Erythroblast (primary cell): ENCODE results near the gene ZCCHC13.
"Not testable (repeated sequence)": the region's sequence is repeated elsewhere in the genome, so short reads cannot be mapped to it uniquely, and the experiment has no call there.

Experiments
- DNase-seq, 2 experiments: peaks; one replicate each; lab custom pipeline; 2025; lab: John Stamatoyannopoulos, UW
- GATA1 ChIP-seq: IDR thresholded peaks from 2 replicates; pipeline ENCODE4 v1.6.1; 2011; ENCODE audit warnings: low read depth, mild to moderate bottlenecking, control low read depth, low read length, moderate library complexity
- POLR2A ChIP-seq: IDR thresholded peaks from 2 replicates; pipeline ENCODE4 v1.6.1; 2011; ENCODE audit warnings: mild to moderate bottlenecking, low read length

Gene ZCCHC13

DNA sequence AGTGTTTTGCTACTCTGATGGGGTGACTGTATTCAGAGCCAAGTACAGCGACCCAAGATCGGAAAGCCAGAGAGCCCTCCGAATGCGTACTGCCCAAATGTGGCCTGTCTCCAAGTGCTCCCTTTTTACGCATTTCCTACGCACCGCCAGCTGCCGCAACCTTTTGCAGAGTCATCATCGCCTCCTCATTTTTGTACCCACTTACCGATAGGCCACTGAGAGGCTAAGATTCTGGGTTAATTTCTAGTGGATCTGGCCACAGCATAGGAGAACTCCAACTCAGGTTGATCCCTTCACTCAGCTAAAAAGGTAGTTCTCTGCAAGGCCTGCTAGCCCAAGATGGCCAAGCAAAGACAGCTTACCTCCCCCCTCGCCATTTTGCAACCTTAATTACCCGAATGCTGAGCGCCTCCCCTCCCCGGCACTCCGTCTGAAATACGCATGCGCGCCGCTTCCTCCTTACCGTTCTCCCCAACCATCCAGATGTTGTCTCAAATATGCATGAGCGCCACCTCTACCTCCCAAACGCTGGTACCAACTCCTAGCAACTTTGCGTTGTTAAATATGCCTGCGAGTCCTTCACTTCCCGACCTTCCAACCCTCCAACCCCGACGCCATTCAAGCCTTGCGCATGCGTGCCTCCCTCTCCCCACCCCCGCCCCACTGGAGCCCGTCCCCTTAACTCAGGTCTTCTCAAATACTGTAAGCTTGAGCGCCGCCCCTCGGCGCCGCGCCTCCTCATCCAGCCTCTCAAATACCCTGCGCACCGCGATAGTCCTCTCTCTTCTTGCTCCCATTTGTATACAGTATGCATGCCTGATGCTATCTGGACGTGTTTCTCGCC is 11.8 kb upstream of the ZCCHC13 start:
- peak; percentile 93 to 94 for DNase-seq
- TF ChIP-seq GATA1 = no peak
- TF ChIP-seq POLR2A = peak; percentile 97

DNA sequence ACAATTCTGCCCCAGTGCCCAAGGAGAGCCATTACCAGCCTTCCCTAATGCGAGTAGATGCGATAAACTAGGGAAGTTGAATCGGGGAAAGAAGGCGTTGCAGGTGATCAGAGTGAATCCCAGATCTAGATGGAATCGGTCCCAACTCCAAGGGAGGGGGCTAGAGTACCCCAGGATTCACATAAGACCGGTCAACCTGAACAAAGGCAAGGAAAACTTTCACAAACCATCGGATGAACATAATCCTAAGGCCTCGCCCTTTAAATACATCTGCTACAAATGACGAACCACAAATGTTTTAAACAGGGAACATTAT is 11.2 kb upstream of the ZCCHC13 start:
- TF ChIP-seq GATA1 = no peak
- TF ChIP-seq POLR2A = no peak
- DNase-seq = no peak

DNA sequence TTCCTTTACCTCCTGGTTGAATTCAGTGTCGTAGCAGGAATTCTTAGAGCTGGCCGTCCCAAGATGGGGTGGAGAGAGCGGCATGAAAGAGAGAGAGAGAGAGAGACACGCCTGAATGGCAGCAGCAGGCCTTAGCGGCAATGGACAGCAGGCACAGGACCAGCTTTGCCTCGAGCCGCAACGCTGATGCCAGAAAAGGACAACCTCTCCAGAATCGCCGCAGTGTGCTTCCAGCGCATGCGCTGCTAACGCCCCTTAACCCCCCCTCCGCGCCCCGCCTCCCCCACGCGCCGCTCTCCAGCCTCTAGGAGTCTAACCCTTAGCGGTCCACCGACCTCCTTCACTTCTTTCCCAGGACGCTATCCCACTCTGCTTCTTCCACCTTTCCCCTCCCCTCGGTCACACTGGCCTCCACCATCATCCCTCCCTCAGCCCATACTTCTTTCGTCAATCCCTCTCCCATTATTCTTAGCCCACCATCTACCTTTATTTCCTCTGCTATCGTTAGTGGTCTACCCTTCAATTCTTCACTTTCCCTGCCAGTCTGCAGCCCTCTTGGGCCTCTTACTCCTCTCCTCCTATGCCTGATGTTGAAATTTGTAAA is 10.5 kb upstream of the ZCCHC13 start:
- DNase-seq = peak; percentile 85
- TF ChIP-seq POLR2A (peak; percentile 20), GATA1 (no peak)

DNA sequence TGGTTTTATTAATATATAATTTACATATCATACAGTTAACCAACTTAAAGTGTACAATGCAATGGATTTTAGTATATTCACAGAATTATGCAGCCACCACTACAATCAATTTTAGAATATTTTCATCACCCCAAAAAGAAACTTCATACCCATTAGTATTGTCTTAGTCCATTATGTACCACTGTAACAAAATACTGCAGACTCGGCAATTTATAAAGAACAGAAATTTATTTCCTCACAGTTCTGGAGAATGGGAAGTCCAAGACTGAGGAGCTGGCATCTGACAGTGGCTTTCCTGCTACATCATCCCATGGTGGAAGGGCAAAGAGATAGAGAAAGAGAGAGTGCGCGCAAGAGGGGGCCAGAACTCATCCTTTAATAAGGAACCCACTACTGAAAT is 8.9 kb upstream of the ZCCHC13 start:
- TF ChIP-seq POLR2A (no peak), GATA1 (no peak)
- no peak for DNase-seq

DNA sequence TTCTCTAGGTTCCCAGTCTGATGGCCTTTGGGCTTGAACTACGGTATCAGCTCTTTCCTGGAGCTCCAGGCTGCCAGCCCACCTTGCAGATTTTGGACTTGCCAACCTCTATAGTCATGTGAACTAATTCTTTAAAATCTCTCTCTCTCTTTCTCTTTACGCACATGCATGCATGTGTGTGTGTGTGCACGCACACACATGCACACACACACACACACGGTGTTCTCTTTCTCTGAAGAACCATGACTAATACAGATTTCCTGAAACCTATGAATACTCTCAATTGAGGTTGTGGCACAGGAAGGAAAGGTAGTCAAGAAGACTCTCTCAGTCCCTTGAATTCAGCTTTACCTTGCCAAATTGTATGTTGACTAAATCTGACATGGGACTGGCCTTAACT is 6.2 kb upstream of the ZCCHC13 start:
- no peak for DNase-seq
- TF ChIP-seq GATA1 (no peak), POLR2A (no peak)

DNA sequence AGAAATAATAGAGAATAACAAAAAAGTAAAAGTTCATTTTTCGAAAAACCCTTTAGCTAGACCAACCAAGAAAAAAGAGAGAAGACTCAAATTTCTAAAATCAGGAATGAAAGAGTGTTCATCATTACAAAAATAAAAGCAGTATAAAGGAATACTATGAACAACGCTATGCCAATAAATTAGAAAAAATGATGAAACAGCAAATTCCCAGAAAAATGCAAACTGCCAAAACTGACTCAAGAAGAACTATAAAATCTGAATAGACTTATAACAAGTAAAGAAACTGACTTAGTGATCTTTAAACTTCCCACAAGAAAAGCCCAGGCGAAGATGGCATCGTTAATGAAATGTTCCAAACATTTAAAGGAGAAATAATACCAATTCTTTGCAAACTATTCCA is 3.1 kb upstream of the ZCCHC13 start:
- no peak for DNase-seq
- TF ChIP-seq GATA1 = no peak
- TF ChIP-seq POLR2A = no peak

DNA sequence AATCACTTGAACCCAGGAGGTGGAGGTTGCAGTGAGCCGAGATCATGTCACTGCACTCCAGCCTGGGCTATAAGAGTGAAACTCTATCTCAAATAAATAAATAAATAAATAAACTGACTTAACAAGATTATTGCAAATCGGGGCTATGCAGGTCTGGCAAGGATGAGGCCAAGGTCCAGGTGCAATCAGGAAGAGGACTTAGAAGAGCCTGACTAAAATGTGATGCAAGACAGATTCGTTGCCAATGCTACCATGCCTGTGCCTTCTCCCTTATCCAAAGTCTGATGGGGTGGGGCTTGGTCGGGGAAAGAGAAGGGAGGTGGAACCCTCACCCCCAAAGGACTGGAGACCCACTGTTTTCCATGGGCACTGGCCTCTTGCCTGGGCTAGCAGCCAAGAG is 14.7 kb downstream of the ZCCHC13 start:
- no peak for TF ChIP-seq GATA1
- TF ChIP-seq POLR2A = no peak
- DNase-seq = no peak

DNA sequence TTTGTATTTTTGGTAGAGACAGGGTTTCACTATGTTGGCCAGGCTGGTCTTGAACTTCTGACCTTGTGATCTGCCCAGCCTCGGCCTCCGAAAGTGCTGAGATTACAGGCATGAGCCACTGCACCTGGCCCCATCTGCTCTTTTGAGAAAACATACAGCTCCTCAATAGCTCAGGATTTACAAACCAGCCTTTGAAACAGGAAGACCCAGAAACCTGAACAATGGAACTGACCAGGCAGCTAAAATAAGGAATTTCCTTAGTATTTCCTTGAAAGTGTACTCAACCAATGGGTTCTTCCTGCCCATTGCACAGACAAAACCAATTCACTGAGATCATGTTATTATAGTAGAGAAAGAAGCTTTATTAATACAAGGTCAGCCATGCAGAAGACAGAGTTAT is 15.3 kb downstream of the ZCCHC13 start:
- not testable (repeated sequence) for DNase-seq

DNA sequence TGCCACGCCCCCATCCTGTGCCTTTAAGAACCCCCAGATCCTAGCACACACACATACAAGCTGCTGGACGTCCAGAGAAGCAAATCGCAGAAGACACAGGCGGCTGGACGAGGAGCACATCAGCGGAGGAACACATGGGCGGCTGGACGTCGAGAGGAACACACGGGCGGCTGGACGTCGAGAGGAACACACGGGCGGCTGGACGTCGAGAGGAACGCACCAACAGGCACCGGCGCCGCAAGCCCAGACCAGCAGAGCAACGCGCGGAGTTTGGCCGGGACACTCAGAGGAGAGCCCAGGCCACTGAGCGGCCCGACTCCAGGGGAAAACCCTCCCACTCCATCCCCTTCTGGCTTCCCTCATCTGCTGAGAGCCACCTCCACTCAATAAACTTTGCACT is 17.2 kb downstream of the ZCCHC13 start:
- no peak for DNase-seq
- no peak for TF ChIP-seq GATA1
- TF ChIP-seq POLR2A = no peak

DNA sequence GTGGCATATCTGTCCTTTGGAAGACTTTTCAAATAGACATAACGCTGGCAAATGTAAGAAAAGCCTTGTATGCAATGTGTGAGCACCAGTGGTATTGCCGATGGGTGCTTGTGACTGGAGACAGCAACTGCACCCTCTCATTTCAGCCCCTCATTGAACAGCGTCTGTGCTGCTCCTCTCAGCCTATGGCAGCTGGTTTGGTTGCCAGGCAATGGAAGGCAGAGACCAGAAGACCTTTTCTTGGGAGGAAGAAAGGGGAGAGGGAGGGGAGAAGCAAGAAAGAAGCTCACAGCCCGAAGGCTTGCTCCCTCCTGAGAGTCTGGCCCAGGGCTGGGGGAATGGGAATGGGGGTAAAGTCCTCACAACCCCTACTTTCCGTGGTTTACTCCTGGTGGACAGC is 20.2 kb downstream of the ZCCHC13 start:
- TF ChIP-seq POLR2A = no peak
- TF ChIP-seq GATA1 = no peak
- DNase-seq = no peak

DNA sequence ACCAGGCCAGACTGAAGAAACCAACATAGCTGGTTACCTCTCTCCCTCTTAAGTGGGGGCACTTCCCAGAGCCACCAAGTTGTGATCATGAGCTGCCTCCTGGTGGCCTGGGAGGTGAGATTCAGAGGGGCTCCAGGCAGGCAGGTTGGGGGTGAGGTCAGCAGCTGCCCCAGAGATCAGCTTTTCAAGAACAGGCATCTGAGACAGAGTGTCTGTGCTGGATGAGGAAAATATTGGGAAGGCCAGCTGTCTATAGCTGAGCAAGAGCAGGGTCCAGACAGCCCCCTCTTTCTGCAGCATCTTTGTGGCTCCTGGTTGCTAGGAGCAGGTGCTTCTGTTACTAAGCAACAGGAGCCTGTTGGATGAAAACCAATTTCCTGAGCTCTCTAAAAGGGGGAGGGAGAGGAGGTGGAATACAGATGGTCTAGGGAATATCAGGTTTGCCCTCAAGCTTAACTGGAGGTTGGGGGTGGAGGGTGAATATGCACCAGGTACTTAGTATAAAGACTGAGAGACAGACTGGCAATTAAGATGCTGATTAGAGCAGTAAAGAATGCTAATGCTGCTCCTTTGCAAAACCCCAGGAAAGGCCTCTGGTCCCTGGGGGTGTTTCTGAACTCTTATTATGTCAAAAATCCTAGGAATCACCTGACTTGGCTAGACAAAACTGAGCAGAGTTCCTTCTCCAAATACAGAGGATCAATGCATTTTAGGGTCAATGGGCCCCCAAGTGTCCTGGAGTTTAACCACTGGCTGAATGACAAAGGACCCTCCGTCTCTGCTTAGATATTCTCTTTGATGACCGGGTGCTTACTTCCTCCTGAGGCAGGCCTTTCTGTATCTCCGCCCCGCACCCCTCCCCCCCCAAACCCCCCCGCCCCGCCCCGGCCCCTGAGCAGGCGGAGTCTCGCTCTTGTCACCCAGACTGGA is 21.4 kb downstream of the ZCCHC13 start:
- peak; percentile 1 to 3 for DNase-seq
- no peak for TF ChIP-seq GATA1
- no peak for TF ChIP-seq POLR2A

DNA sequence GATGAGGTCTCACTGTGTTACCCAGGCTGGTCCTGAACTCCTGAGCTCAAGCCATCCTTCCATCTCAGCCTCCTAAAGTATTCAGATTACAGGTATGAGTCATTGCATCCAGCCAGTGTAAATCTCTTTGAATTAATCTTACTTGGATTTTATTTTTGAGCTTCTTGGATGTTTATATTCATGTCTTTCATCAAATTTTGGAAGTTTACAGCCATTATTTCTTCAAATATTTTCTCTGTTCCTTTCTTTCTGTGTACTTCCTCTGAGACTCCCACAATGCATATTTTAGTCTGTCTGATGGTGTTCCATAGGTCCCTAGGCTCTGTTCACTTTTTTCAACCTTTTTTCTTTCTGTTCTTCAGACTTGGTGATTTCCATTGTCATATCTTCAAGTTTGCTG is 34.9 kb downstream of the ZCCHC13 start:
- TF ChIP-seq GATA1 = no peak
- no peak for DNase-seq

DNA sequence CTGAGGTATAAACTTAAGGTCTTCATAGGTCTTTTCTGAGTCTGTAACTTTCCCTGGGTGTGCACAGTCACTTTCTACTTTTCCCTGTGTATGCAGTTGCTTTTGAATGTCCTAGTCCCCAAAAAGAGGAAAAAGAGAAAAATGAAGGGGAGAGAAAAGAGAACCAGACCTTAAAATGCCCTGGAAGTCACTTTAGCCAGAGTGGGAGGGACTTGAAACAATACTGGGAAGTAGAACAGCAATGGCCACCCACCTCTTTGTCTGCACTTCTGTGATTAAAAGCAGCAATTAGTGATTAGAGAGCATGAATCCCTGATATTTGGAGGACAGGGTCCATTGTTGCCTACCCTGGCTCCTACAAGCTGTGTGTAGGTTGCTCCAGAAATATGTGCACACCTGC is 36.1 kb downstream of the ZCCHC13 start:
- TF ChIP-seq POLR2A (no peak), GATA1 (no peak)
- DNase-seq = no peak

DNA sequence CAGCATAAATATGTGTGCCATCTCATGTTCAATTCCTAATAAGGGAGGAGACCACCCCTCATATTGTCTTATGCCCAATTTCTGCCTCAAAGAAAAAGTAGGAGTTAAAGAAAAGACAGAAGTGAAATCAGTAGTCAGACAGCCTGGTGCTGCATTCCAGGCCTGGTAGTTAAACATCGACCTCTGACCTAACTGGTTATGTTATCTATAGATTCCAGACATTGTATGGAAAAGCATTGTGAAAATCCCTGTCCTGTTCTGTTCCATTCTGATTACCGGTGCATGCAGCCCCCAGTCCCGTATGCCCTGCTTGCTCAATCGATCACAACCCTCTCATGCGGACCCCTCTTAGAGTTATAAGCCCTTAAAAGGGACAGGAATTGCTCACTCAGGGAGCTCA is 38.2 kb downstream of the ZCCHC13 start:
- peak in 1 of 2 experiments; percentile 1 for DNase-seq
